IMR-90 (cell line): ENCODE data around the gene PXK. TPM values are rescaled to one million over a fixed set of nuclear protein-coding genes. Genes with fewer than 3 reads are reported as not detected.

Source experiments
- ATAC-seq: fragments of 200-7000 bp; cut with Tn5 transposase; 2 replicates; pipeline ENCODE4 v1.9.1; 2020; ENCODE audit warnings: low read depth, mild to moderate bottlenecking, moderate library complexity
- BruUV-seq: library from RNA; stranded (reverse); fragments of 400-500 nt; replicated peaks from 2 replicates; lab custom pipeline; 2021; lab: Mats Ljungman, UMichigan
- CTCF ChIA-PET: fragments of 300-600 bp; formaldehyde crosslinking; extraction: SDS; loops from one replicate; lab custom pipeline; 2021; ENCODE audit warnings: antibody characterized with exemption; lab: Yijun Ruan, JAX
- POLR2A ChIA-PET: fragments of 300-600 bp; sonication (Branson Sonifier 250); formaldehyde crosslinking; loops from one replicate; lab custom pipeline; 2022; ENCODE audit warnings: antibody characterized with exemption; ENCODE audit not compliant: unreplicated experiment; lab: Charles Lee
- DNase-seq: peaks from one replicate; pipeline ENCODE4 v3.0.0; 2013
- H2AFZ ChIP-seq: replicated peaks from 2 replicates; pipeline ENCODE3; 2013; ENCODE audit warnings: low read length, mild to moderate bottlenecking; ENCODE audit not compliant: poor library complexity
- H2AK5ac ChIP-seq: 2 replicates; pipeline ENCODE4 v1.6.1; 2013; ENCODE audit warnings: low read depth, low read length, inconsistent platforms
- H2AK9ac ChIP-seq: replicated peaks from 2 replicates; pipeline ENCODE3; 2013; ENCODE audit warnings: mild to moderate bottlenecking, low read depth, low read length, moderate library complexity; ENCODE audit not compliant: poor library complexity
- H2BK120ac ChIP-seq: 2 replicates; pipeline ENCODE4 v1.6.1; 2013; ENCODE audit warnings: low read depth, low read length, inconsistent platforms
- H2BK15ac ChIP-seq: 3 replicates; pipeline ENCODE4 v1.6.1; 2013; ENCODE audit warnings: low read depth, low read length, inconsistent platforms
- H2BK20ac ChIP-seq: 2 replicates; pipeline ENCODE4 v1.6.1; 2013; ENCODE audit warnings: low read depth, mild to moderate bottlenecking, inconsistent platforms, low read length, moderate library complexity
- H2BK5ac ChIP-seq: 2 replicates; pipeline ENCODE4 v1.6.1; 2013; ENCODE audit warnings: mild to moderate bottlenecking, low read depth, low read length, inconsistent platforms; ENCODE audit not compliant: poor library complexity, severe bottlenecking
- H3K14ac ChIP-seq: replicated peaks from 2 replicates; pipeline ENCODE4 v1.6.1; 2013; ENCODE audit warnings: low read depth, low read length, inconsistent platforms
- H3K18ac ChIP-seq: 2 replicates; pipeline ENCODE4 v1.6.1; 2013; ENCODE audit warnings: low read depth, low read length, control low read depth
- H3K23ac ChIP-seq: 2 replicates; pipeline ENCODE4 v1.6.1; 2013; ENCODE audit warnings: low read depth, low read length, inconsistent platforms
- H3K27ac ChIP-seq: 2 replicates; pipeline ENCODE4 v1.5.1; 2013; ENCODE audit warnings: mild to moderate bottlenecking, control low read depth, low read length; ENCODE audit not compliant: insufficient read depth
- H3K27me3 ChIP-seq: 2 replicates; pipeline ENCODE4 v1.6.1; 2013; ENCODE audit warnings: low read length; ENCODE audit not compliant: control insufficient read depth, insufficient read depth
- H3K36me3 ChIP-seq: 2 replicates; pipeline ENCODE4 v1.6.1; 2013; ENCODE audit warnings: low read length, mixed read lengths; ENCODE audit not compliant: control insufficient read depth, insufficient read depth
- H3K4ac ChIP-seq: 2 replicates; pipeline ENCODE4 v1.6.1; 2013; ENCODE audit warnings: low read depth, low read length, inconsistent platforms
- H3K4me1 ChIP-seq: 2 replicates; pipeline ENCODE4 v1.6.1; 2013; ENCODE audit warnings: low read length, mixed read lengths; ENCODE audit not compliant: control insufficient read depth, insufficient read depth
- H3K4me2 ChIP-seq: 2 replicates; pipeline ENCODE4 v1.6.1; 2013; ENCODE audit warnings: low read depth, mild to moderate bottlenecking, control low read depth, low read length, moderate library complexity
- H3K4me3 ChIP-seq: 2 replicates; pipeline ENCODE4 v1.5.1; 2013; ENCODE audit warnings: low read depth, mild to moderate bottlenecking, control low read depth, low read length, moderate library complexity; ENCODE audit not compliant: insufficient read depth
- H3K56ac ChIP-seq: 2 replicates; pipeline ENCODE4 v1.6.1; 2013; ENCODE audit warnings: low read length, inconsistent platforms; ENCODE audit not compliant: insufficient read depth; ENCODE audit errors: extremely low read depth
- H3K79me1 ChIP-seq, 2 experiments: 2 replicates each; pipeline ENCODE4 v1.6.1; 2013; ENCODE audit warnings: low read length in 2 of 2, inconsistent platforms in 1 of 2, low read depth in 1 of 2
- H3K9ac ChIP-seq: 2 replicates; pipeline ENCODE4 v1.6.1; 2013; ENCODE audit warnings: low read depth, low read length, control low read depth
- H3K9me1 ChIP-seq: 2 replicates; pipeline ENCODE4 v1.6.1; 2013; ENCODE audit warnings: low read length, inconsistent platforms; ENCODE audit not compliant: insufficient read depth
- H3K9me3 ChIP-seq: 2 replicates; pipeline ENCODE4 v1.6.1; 2013; ENCODE audit warnings: low read length; ENCODE audit not compliant: control insufficient read depth, insufficient read depth
- H4K20me1 ChIP-seq: 2 replicates; pipeline ENCODE4 v1.6.1; 2013; ENCODE audit warnings: low read length, inconsistent platforms; ENCODE audit not compliant: insufficient read depth
- H4K5ac ChIP-seq: 2 replicates; pipeline ENCODE4 v1.6.1; 2013; ENCODE audit warnings: mild to moderate bottlenecking, low read depth, low read length, control low read depth
- H4K8ac ChIP-seq, 2 experiments: 2 replicates each; pipeline ENCODE4 v1.6.1; 2013; ENCODE audit warnings: low read depth in 2 of 2, low read length in 2 of 2, control low read depth in 1 of 2, inconsistent platforms in 1 of 2
- H4K91ac ChIP-seq: 2 replicates; pipeline ENCODE4 v1.6.1; 2013; ENCODE audit warnings: low read depth, low read length, inconsistent platforms; ENCODE audit not compliant: insufficient read depth
- BHLHE40 ChIP-seq: fragments of 150-350 bp; IDR thresholded peaks from 2 replicates; pipeline ENCODE4 v1.6.1; 2016; ENCODE audit warnings: mild to moderate bottlenecking, low read depth, low read length
- CEBPB ChIP-seq: IDR thresholded peaks from 2 replicates; pipeline ENCODE4 v1.6.1; 2012; ENCODE audit warnings: low read depth, low read length, improper control_type of control experiment
- CHD1 ChIP-seq: IDR thresholded peaks from 2 replicates; pipeline ENCODE4 v1.6.1; 2012; ENCODE audit warnings: low read depth, low read length, improper control_type of control experiment
- FOS ChIP-seq: fragments of 150-350 bp; IDR thresholded peaks from 2 replicates; pipeline ENCODE4 v1.6.1; 2016; ENCODE audit warnings: low read depth, low read length
- MAZ ChIP-seq: IDR thresholded peaks from 2 replicates; pipeline ENCODE4 v1.6.1; 2012; ENCODE audit warnings: low read depth, mild to moderate bottlenecking, low read length, improper control_type of control experiment, moderate library complexity, borderline replicate concordance
- MXI1 ChIP-seq: IDR thresholded peaks from 2 replicates; pipeline ENCODE4 v1.6.1; 2012; ENCODE audit warnings: low read depth, mild to moderate bottlenecking, low read length, moderate library complexity, borderline replicate concordance
- NFE2L2 ChIP-seq: fragments of 150-350 bp; IDR thresholded peaks from 2 replicates; pipeline ENCODE4 v1.6.1; 2016; ENCODE audit warnings: low read depth, mild to moderate bottlenecking, low read length
- POLR2A ChIP-seq: IDR thresholded peaks from 2 replicates; pipeline ENCODE4 v1.6.1; 2012; ENCODE audit warnings: mild to moderate bottlenecking, low read depth, low read length
- RAD21 ChIP-seq: IDR thresholded peaks from 2 replicates; pipeline ENCODE4 v1.6.1; 2012; ENCODE audit warnings: low read length, improper control_type of control experiment
- RCOR1 ChIP-seq: IDR thresholded peaks from 2 replicates; pipeline ENCODE4 v1.6.1; 2012; ENCODE audit warnings: mild to moderate bottlenecking, low read length, improper control_type of control experiment; ENCODE audit not compliant: insufficient replicate concordance
- RFX5 ChIP-seq: IDR thresholded peaks from 2 replicates; pipeline ENCODE4 v1.8.0; 2012; ENCODE audit warnings: low read depth, mild to moderate bottlenecking, low read length, moderate library complexity
- SMC3 ChIP-seq: fragments of 150-350 bp; IDR thresholded peaks from 2 replicates; pipeline ENCODE4 v1.6.1; 2016; ENCODE audit warnings: low read depth, mild to moderate bottlenecking, antibody characterized with exemption, low read length, moderate library complexity
- WGBS, 2 experiments: methylation state at CpG; one replicate each; pipeline versions ENCODE4 v1.1.5 to v1.1.7; 2013; ENCODE audit warnings: missing lambda C conversion rate in 2 of 2; ENCODE audit not compliant: insufficient read length in 1 of 2; ENCODE audit errors: extremely low coverage in 2 of 2; 5-methylcytosine and 5-hydroxymethylcytosine counted together
- dilution Hi-C: fragments of 300-500 bp; cut with HindIII; formaldehyde crosslinking; loops from one replicate; pipeline ENCODE4 v1.14.3; 2018; ENCODE audit warnings: low sequenced_read_pairs; ENCODE audit not compliant: unreplicated experiment
- in situ Hi-C: fragments of 300-500 bp; cut with MboI; formaldehyde crosslinking; loops from 3 replicates; pipeline ENCODE4 v1.14.3; 2019; ENCODE audit warnings: low sequenced_read_pairs, inconsistent platforms, mixed read lengths
- intact Hi-C: fragments of 100-400 bp; cut with micrococcal nuclease; formaldehyde crosslinking; loops from 2 replicates; pipeline ENCODE4 v1.10.0; 2022
- polyA plus RNA-seq, 3 experiments: library from polyadenylated mRNA; depleted of rRNA; stranded (reverse); fragments of >200 nt; gene quantifications; 2 replicates each; pipeline ENCODE4 v1.2.3, GENCODE V29; 2012; ENCODE audit warnings: low replicate concordance in 1 of 3
- total RNA-seq: library from RNA; depleted of rRNA; stranded (reverse); fragments of >200 nt; gene quantifications from 2 replicates; pipeline ENCODE4 v1.2.3, GENCODE V29; 2012
- TF ChIP-seq, protein P1 (sequence below): fragments of 150-350 bp; IDR thresholded peaks from 2 replicates; pipeline ENCODE4 v1.6.1; 2017; ENCODE audit warnings: mild to moderate bottlenecking, antibody characterized with exemption, low read length, low read depth
- TF ChIP-seq, protein P2 (sequence below): fragments of 150-350 bp; IDR thresholded peaks from 2 replicates; pipeline ENCODE4 v1.6.1; 2016; ENCODE audit warnings: low read depth, mild to moderate bottlenecking, low read length, moderate library complexity, borderline replicate concordance
- TF ChIP-seq, protein P3 (sequence below): conservative IDR thresholded peaks from 2 replicates; pipeline ENCODE4 v1.5.1; 2012; ENCODE audit warnings: mild to moderate bottlenecking, low read depth, low read length, improper control_type of control experiment

Gene PXK
- total and polyA plus RNA-seq, 2 of the 4 experiments (the other 2 are of a cell fraction): 14.3 to 17.7 TPM

DNA sequence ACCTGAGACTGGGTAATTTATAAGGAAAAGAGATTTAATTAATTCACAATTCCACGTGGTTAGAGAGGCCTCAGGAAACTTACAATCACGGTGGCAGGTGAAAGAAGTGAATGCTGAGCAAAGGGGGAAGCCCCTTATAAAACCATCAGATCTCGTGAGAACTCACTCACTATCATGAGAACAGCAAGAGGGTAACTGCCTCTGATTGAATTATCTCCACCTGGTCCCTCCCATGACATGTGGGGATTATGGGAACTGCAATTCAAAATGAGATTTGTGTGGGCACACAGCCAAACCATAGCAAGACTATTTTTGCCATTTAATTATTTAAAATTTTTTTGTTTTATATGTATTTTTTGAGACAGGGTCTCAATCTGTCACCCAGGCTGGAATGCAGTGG lies 132.2 kb downstream of the PXK start:
- Histone ChIP-seq H3K56ac (no peak overlapping the region), H3K23ac (no peak overlapping the region), H3K4me3 (no peak overlapping the region), H3K9me3 (no peaks in the 10 kb centered on the region), H4K5ac (no peak overlapping the region), H3K27me3 (no peaks in the 10 kb centered on the region), H3K18ac (no peak overlapping the region), H2BK5ac (no peak overlapping the region), H3K14ac (no peak overlapping the region), H2AK5ac (no peak overlapping the region), H3K4ac (no peak overlapping the region), H2AFZ (no peak overlapping the region), H2AK9ac (no peak overlapping the region), H2BK15ac (no peak overlapping the region), H2BK120ac (no peak overlapping the region), H3K27ac (no peak overlapping the region), H4K20me1 (no peaks in the 10 kb centered on the region), H3K9ac (no peak overlapping the region), H3K36me3 (no peaks in the 10 kb centered on the region), H3K4me1 (peaks cover 4% of the 10 kb centered on the region; the same call in 1 of the 2 replicates), H4K91ac (no peak overlapping the region), H4K8ac (no peak overlapping the region), H3K79me1 (no peaks in the 10 kb centered on the region), H3K9me1 (no peaks in the 10 kb centered on the region), H3K4me2 (no peak overlapping the region), H2BK20ac (no peak overlapping the region)
- POLR2A ChIA-PET: no interaction called here
- ATAC-seq: no peak
- no TSS peak for BruUV-seq
- dilution Hi-C loops: no loop called here
- no peak for TF ChIP-seq NFE2L2
- TF ChIP-seq, protein P1, sequence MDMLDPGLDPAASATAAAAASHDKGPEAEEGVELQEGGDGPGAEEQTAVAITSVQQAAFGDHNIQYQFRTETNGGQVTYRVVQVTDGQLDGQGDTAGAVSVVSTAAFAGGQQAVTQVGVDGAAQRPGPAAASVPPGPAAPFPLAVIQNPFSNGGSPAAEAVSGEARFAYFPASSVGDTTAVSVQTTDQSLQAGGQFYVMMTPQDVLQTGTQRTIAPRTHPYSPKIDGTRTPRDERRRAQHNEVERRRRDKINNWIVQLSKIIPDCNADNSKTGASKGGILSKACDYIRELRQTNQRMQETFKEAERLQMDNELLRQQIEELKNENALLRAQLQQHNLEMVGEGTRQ: no peak
- TF ChIP-seq POLR2A: no peak
- no peak for TF ChIP-seq FOS
- TF ChIP-seq, protein P2, sequence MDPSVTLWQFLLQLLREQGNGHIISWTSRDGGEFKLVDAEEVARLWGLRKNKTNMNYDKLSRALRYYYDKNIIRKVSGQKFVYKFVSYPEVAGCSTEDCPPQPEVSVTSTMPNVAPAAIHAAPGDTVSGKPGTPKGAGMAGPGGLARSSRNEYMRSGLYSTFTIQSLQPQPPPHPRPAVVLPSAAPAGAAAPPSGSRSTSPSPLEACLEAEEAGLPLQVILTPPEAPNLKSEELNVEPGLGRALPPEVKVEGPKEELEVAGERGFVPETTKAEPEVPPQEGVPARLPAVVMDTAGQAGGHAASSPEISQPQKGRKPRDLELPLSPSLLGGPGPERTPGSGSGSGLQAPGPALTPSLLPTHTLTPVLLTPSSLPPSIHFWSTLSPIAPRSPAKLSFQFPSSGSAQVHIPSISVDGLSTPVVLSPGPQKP: no peak
- no peak for TF ChIP-seq BHLHE40
- no peak for TF ChIP-seq CEBPB
- TF ChIP-seq, protein P3, sequence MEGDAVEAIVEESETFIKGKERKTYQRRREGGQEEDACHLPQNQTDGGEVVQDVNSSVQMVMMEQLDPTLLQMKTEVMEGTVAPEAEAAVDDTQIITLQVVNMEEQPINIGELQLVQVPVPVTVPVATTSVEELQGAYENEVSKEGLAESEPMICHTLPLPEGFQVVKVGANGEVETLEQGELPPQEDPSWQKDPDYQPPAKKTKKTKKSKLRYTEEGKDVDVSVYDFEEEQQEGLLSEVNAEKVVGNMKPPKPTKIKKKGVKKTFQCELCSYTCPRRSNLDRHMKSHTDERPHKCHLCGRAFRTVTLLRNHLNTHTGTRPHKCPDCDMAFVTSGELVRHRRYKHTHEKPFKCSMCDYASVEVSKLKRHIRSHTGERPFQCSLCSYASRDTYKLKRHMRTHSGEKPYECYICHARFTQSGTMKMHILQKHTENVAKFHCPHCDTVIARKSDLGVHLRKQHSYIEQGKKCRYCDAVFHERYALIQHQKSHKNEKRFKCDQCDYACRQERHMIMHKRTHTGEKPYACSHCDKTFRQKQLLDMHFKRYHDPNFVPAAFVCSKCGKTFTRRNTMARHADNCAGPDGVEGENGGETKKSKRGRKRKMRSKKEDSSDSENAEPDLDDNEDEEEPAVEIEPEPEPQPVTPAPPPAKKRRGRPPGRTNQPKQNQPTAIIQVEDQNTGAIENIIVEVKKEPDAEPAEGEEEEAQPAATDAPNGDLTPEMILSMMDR: no peak
- no peak for TF ChIP-seq CHD1
- TF ChIP-seq RCOR1: no peak
- TF ChIP-seq SMC3: no peak
- TF ChIP-seq MXI1: no peak
- TF ChIP-seq RAD21: no peak
- no peak for TF ChIP-seq RFX5
- TF ChIP-seq MAZ: no peak
- WGBS, 2 experiments: no CpG with 5 or more reads among the region's 3 CpGs
- DNase-seq: no peak
- CTCF ChIA-PET: no interaction called here
- in situ Hi-C loops: no loop called here
- intact Hi-C loops: no loop called here
